Hepatocyte (in vitro differentiated cells): ENCODE results near the gene FOXE1. TPM values are rescaled to one million over a fixed set of nuclear protein-coding genes. Genes with fewer than 3 reads are reported as not detected.
A peak's percentile ranks its signal among the peaks of the same experiment; 100 is the strongest.

Experiments used
- DNase-seq: peaks from one replicate; pipeline ENCODE4 v3.0.0-alpha.2; 2016; ENCODE audit warnings: low spot score
- H2AFZ ChIP-seq: fragments of 200-600 bp; sonication (generic); 2 replicates; pipeline ENCODE4 v1.6.0; 2016; ENCODE audit warnings: antibody characterized with exemption, mild to moderate bottlenecking
- H3K27ac ChIP-seq: fragments of 200-600 bp; sonication (generic); 2 replicates; pipeline ENCODE4 v1.5.1; 2016; ENCODE audit warnings: mild to moderate bottlenecking
- H3K27me3 ChIP-seq: fragments of 200-600 bp; sonication (generic); 2 replicates; pipeline ENCODE4 v1.6.1; 2016
- H3K36me3 ChIP-seq: fragments of 200-600 bp; sonication (generic); replicated peaks from 2 replicates; pipeline ENCODE4 v1.5.1; 2016; ENCODE audit warnings: low read depth; ENCODE audit not compliant: insufficient read depth
- H3K4me1 ChIP-seq: fragments of 200-600 bp; sonication (generic); 2 replicates; pipeline ENCODE4 v1.5.1; 2016; ENCODE audit warnings: mild to moderate bottlenecking, moderate library complexity; ENCODE audit not compliant: insufficient read depth
- H3K4me2 ChIP-seq: fragments of 200-600 bp; sonication (generic); 2 replicates; pipeline ENCODE4 v1.6.0; 2016
- H3K4me3 ChIP-seq: fragments of 200-600 bp; sonication (generic); 2 replicates; pipeline ENCODE4 v1.5.1; 2016; ENCODE audit warnings: mild to moderate bottlenecking
- H3K79me2 ChIP-seq: fragments of 200-600 bp; sonication (generic); 2 replicates; pipeline ENCODE4 v1.6.0; 2017; ENCODE audit warnings: mild to moderate bottlenecking
- H3K9me2 ChIP-seq: fragments of 200-600 bp; sonication (generic); replicated peaks from 2 replicates; pipeline ENCODE4 v1.6.0; 2017; ENCODE audit warnings: mild to moderate bottlenecking; ENCODE audit not compliant: insufficient read depth
- H3K9me3 ChIP-seq: fragments of 200-600 bp; sonication (generic); 2 replicates; pipeline ENCODE4 v1.5.1; 2016; ENCODE audit warnings: low read depth, mild to moderate bottlenecking
- H4K20me1 ChIP-seq: fragments of 200-600 bp; sonication (generic); 2 replicates; pipeline ENCODE4 v1.6.0; 2016; ENCODE audit warnings: mild to moderate bottlenecking; ENCODE audit not compliant: insufficient read depth, poor library complexity, severe bottlenecking
- CTCF ChIP-seq: fragments of 200-600 bp; sonication (generic); IDR thresholded peaks from 2 replicates; pipeline ENCODE4 v1.5.1; 2016; ENCODE audit warnings: antibody characterized with exemption, mild to moderate bottlenecking; ENCODE audit not compliant: poor library complexity
- EZH2 ChIP-seq: fragments of 200-600 bp; sonication (generic); IDR thresholded peaks from 2 replicates; pipeline ENCODE4 v1.6.1; 2016; ENCODE audit warnings: antibody characterized with exemption, mild to moderate bottlenecking, borderline replicate concordance
- EZH2phosphoT487 ChIP-seq: fragments of 200-600 bp; sonication (generic); IDR thresholded peaks from one replicate; pipeline ENCODE4 v1.6.1; 2018; ENCODE audit warnings: antibody characterized with exemption, mild to moderate bottlenecking, low read depth, moderate library complexity; ENCODE audit not compliant: unreplicated experiment, severe bottlenecking
- WGBS: methylation state at CpG from one replicate; pipeline ENCODE4 v1.1.6; 2016; ENCODE audit warnings: low lambda C conversion rate; ENCODE audit errors: missing lambda C conversion rate; 5-methylcytosine and 5-hydroxymethylcytosine counted together
- polyA plus RNA-seq: library from polyadenylated mRNA; unstranded; fragments of >200 nt; fragmentation: Nextera tagmentation; extraction: Ambion mirVana; gene quantifications from 2 replicates; pipeline ENCODE4 v1.2.1, GENCODE V29; 2016
- total RNA-seq: library from RNA; depleted of rRNA; stranded (reverse); fragments of >200 nt; gene quantifications from 2 replicates; pipeline ENCODE4 v1.2.3, GENCODE V29; 2014

FOXE1 gene
- total and polyA plus RNA-seq, 2 experiments from 2014 or later: 0.67 to 0.99 TPM

DNA sequence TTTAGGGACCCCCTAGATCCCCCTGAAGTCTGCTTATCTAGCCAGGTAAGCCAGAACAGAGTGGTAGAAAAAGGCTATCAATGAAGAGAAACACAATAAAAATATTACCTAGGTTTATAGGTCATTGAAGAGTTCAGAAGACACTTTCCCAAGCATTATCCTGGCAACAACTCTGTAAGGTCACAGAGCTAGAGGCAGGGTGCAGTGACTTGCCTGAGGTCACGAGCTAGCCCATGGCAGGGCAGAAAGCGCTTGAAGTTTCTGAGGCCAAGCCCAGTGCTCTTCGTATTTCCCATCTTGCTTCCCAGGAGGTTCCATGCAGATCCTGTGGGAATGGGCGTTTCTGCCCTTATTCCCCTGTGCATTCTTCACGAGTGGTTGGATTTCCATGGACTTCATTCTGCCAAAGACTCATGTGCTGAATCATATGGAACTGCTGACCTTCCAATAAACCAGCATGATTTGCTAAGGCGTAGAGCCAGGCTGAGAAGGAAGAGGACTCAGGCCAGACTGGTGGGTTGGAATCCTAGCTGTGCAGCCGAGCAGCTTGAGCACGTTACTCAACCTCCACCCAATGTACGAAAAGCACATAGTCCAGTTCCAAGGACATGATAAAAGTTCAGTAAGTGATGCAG lies 47.2 kb downstream of the FOXE1 start:
- Histone ChIP-seq H3K79me2 (peaks cover under 1% of the 10 kb centered on the region), H3K4me3 (no peak overlapping the region), H3K9me2 (no peaks in the 10 kb centered on the region), H4K20me1 (no peaks in the 10 kb centered on the region), H3K27ac (no peak overlapping the region), H3K9me3 (no peaks in the 10 kb centered on the region), H3K4me1 (no peaks in the 10 kb centered on the region), H2AFZ (no peak overlapping the region), H3K4me2 (no peak overlapping the region), H3K27me3 (no peaks in the 10 kb centered on the region), H3K36me3 (no peaks in the 10 kb centered on the region)
- DNase-seq: no peak
- TF ChIP-seq EZH2phosphoT487 (no peak), CTCF (no peak)
- whole genome bisulfite sequencing: 84% methylated on average over 9 of the region's 9 CpGs

DNA sequence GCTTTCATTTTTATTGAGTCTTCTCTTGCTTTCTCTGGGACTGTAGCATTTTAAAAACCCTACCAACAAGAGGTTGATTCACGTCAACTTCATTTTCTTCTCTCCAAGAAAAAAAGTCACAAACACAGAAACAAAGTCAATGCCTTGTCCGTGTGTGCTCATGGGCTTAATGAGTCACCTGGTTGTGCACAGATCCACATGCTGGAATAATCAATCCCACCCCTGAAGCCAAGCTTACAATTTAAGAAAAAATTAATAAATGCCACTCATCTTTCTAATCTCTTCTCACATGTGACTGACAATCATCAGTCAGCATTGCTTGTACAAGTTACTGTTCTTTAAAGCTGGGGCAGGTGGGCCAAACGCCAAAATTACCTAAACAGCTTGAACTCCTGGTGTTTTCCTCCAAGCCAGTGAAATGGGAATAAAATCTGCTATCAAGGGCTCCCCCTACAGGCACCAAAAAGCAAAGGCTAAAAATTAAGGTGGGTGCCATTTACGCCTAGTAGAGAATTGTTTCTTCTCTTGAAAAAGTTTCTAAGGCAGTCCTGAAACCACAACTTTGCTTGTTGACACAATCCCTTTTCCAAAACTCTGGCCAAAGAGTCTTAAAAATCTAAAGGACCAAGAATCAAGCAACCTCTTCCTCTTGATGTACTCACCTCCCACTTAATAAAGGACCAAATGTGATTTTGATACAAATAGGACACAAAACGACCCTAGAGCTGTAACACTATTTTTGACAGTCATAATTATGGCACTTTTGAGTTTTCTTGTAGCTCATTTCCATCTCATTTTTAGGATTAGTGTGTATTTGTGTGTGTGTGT lies 47.9 kb downstream of the FOXE1 start:
- H3K36me3 ChIP-seq: no peaks in the 10 kb centered on the region
- peaks cover 8% of the 10 kb centered on the region for H3K79me2 ChIP-seq
- H4K20me1 ChIP-seq: no peaks in the 10 kb centered on the region
- H3K4me2 ChIP-seq: no peak overlapping the region
- 53% methylated on average over 5 of the region's 5 CpGs for WGBS
- H3K4me1 ChIP-seq: no peaks in the 10 kb centered on the region
- no peaks in the 10 kb centered on the region for H3K9me3 ChIP-seq
- peak; percentile 62 for DNase-seq
- no peaks in the 10 kb centered on the region for H3K9me2 ChIP-seq
- H3K27me3 ChIP-seq: no peaks in the 10 kb centered on the region
- no peak overlapping the region for H3K27ac ChIP-seq
- H2AFZ ChIP-seq: no peak overlapping the region
- no peak for TF ChIP-seq EZH2
- TF ChIP-seq CTCF: peak; percentile 69
- TF ChIP-seq EZH2phosphoT487: no peak
- no peak overlapping the region for H3K4me3 ChIP-seq

DNA sequence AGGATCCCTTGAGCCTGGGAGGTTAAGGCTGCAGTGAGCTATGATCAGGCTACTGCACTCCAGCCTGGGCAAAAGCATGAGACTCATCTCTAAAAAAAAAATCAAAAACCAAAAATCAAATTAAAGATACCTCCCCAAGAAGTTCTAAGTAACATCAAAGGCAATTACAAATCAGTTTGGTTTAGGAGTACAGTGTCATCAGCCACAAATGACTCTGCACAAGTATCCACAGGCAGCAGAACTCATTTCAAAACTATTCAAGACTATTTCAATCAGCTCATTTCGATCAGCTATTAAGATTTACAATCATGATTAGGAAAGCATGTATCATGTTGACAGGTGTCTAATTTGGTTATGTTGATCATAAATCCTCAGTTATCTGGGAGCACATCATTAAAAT lies 50.2 kb downstream of the FOXE1 start:
- peaks cover 10% of the 10 kb centered on the region for H3K79me2 ChIP-seq
- no peaks in the 10 kb centered on the region for H3K9me2 ChIP-seq
- no peaks in the 10 kb centered on the region for H4K20me1 ChIP-seq
- DNase-seq: no peak
- 83% methylated on average over 1 of the region's 1 CpG for WGBS
- H3K4me2 ChIP-seq: no peak overlapping the region
- H2AFZ ChIP-seq: no peak overlapping the region
- no peaks in the 10 kb centered on the region for H3K4me1 ChIP-seq
- H3K27ac ChIP-seq: no peak overlapping the region
- TF ChIP-seq EZH2phosphoT487: no peak
- no peak for TF ChIP-seq EZH2
- no peak for TF ChIP-seq CTCF
- no peaks in the 10 kb centered on the region for H3K27me3 ChIP-seq
- no peaks in the 10 kb centered on the region for H3K36me3 ChIP-seq
- no peaks in the 10 kb centered on the region for H3K9me3 ChIP-seq
- no peak overlapping the region for H3K4me3 ChIP-seq
